ENCODE results near the gene SPATA3.

GRCh38 chr2:230991598-230991997 is 4.3 kb upstream of the SPATA3 start:
- TF ChIP-seq CTCF (IDR thresholded peaks at IDR 0.05; ENCODE audit: low read depth, low read length) (no peak), EZH2phosphoT487 (IDR thresholded peaks at IDR 0.05; ENCODE audit: low read depth) (no peak)
